ENCODE data around the gene TNFRSF21. TPM values are rescaled to one million over a fixed set of nuclear protein-coding genes. Genes with fewer than 3 reads are reported as not detected.

The TNFRSF21 gene
- total and polyA plus RNA-seq, 9 of the 15 experiments (the other 6 are each of a cell fraction or from before 2014, with no cell fraction given) = 0.63 to 5.7 (median 2.2) TPM

- TF ChIP-seq MBD1 (CRISPR knock-in tag; IDR thresholded peaks at IDR 0.05) = no peak
- no peak for TF ChIP-seq ZNF507 (tag; conservative IDR thresholded peaks at IDR 0.05)
- TF ChIP-seq E2F5 (CRISPR knock-in tag; IDR thresholded peaks at IDR 0.05) = no peak
- no peak for TF ChIP-seq CCNT2 (IDR thresholded peaks at IDR 0.05; ENCODE audit: borderline replicate concordance, extremely low read depth, insufficient read length, low read depth, low read length)
These were observed 44.9 kb downstream of the TNFRSF21 start (continued) for GRCh38 chr6:47264775-47265184.

GRCh38 chr6:47263268-47263667, 46.4 kb downstream of the TNFRSF21 start:
- ATAC-seq (no peak), DNase-seq (ENCODE audit: extremely low read depth in 1 of 4, low spot score in 3 of 4) (no peak), FAIRE-seq (no peak)
- H3K9ac ChIP-seq (ENCODE audit: insufficient read depth in 1 of 2, low read depth in 2 of 2, low read length in 2 of 2) = no peak overlapping the region
- no peak overlapping the region for H2AFZ ChIP-seq (ENCODE audit: low read depth, low read length)
- BruUV-seq (replicated peaks) = no TSS peak
- in situ Hi-C loops (cut with MboI) (no loop called here), intact Hi-C loops (cut with micrococcal nuclease) (no loop called here)
- H3K9me3 ChIP-seq (replicated peaks; ENCODE audit: control insufficient read depth, insufficient read depth, low read depth, low read length) = no peaks in the 10 kb centered on the region
- POLR2A ChIA-PET = interaction anchor here (0.7 kb wide), 2 partner anchors 10 to 15 kb away, joined by 3 to 4 read pairs; no protein-coding TSS in a partner anchor
- H3K4me2 ChIP-seq (ENCODE audit: insufficient read depth, low read length) = no peak overlapping the region
- H3K79me2 ChIP-seq (ENCODE audit: control insufficient read depth, insufficient read depth, low read length) = no peaks in the 10 kb centered on the region
- peaks cover 4% of the 10 kb centered on the region for H3K9me1 ChIP-seq (ENCODE audit: control insufficient read depth, insufficient read depth, low read length)
- WGBS (ENCODE audit: insufficient coverage, low coverage, missing lambda C conversion rate) = 7% methylated on average over 4 of the region's 4 CpGs
- no peak overlapping the region for H3K27ac ChIP-seq (ENCODE audit: extremely low read depth, low read depth, low read length)
- H3K4me1 ChIP-seq (replicated peaks in 1 of 2; ENCODE audit: control insufficient read depth in 2 of 2, insufficient read depth in 2 of 2, low read length in 2 of 2) = no peaks in the 10 kb centered on the region
- CTCF ChIA-PET (ENCODE audit: low intra/inter-chr PET ratio) = no interaction called here
- no peak for TF ChIP-seq NCOR1 (IDR thresholded peaks at IDR 0.05)
- TF ChIP-seq NCOA6 (IDR thresholded peaks at IDR 0.05) = no peak
- TF ChIP-seq CBX5 (IDR thresholded peaks at IDR 0.05; ENCODE audit: borderline replicate concordance, low read depth) = no peak
- no peak overlapping the region for H3K4me3 ChIP-seq
- H3K36me3 ChIP-seq (ENCODE audit: control insufficient read depth, insufficient read depth, low read length) = no peaks in the 10 kb centered on the region
- H3K27me3 ChIP-seq (ENCODE audit: control insufficient read depth in 2 of 2, insufficient read depth in 2 of 2, low read length in 2 of 2) = no peaks in the 10 kb centered on the region; a peak in 1 of 5 replicates
- no peaks in the 10 kb centered on the region for H4K20me1 ChIP-seq (replicated peaks; ENCODE audit: control insufficient read depth, insufficient read depth, low read length)
